PC-3 (cell line): ENCODE results near the gene CAMK1D. TPM values are rescaled to one million over a fixed set of nuclear protein-coding genes. Genes with fewer than 3 reads are reported as not detected.

Experiments used
- ATAC-seq: fragments of 200-7000 bp; cut with Tn5 transposase; 2 replicates; pipeline ENCODE4 v1.9.1; 2020; ENCODE audit warnings: mild to moderate bottlenecking, moderate library complexity
- BruUV-seq: library from RNA; stranded (reverse); fragments of 400-500 nt; replicated peaks from 2 replicates; lab custom pipeline; 2021; lab: Mats Ljungman, UMichigan
- CTCF ChIA-PET: fragments of 300-600 bp; sonication (Branson Sonifier 250); formaldehyde crosslinking; loops from one replicate; lab custom pipeline; 2022; ENCODE audit warnings: antibody characterized with exemption; lab: Charles Lee
- POLR2A ChIA-PET: fragments of 300-600 bp; sonication (Branson Sonifier 250); formaldehyde crosslinking; loops from one replicate; lab custom pipeline; 2022; ENCODE audit warnings: antibody characterized with exemption; ENCODE audit not compliant: unreplicated experiment; lab: Charles Lee
- DNase-seq: peaks from one replicate; pipeline ENCODE4 v3.0.0-alpha.2; 2015
- H2AFZ ChIP-seq: fragments of 300-600 bp; sonication (generic); 2 replicates; pipeline ENCODE4 v1.6.0; 2016; ENCODE audit warnings: antibody characterized with exemption, low read length
- H3F3A ChIP-seq: fragments of 300-600 bp; sonication (generic); one replicate; pipeline ENCODE4 v1.6.0; 2017; ENCODE audit warnings: antibody characterized with exemption, low read length, control low read depth, mild to moderate bottlenecking; ENCODE audit not compliant: unreplicated experiment
- H3K27ac ChIP-seq: fragments of 300-600 bp; sonication (generic); 2 replicates; pipeline ENCODE4 v1.5.1; 2016; ENCODE audit warnings: mild to moderate bottlenecking, low read length
- H3K27me3 ChIP-seq: fragments of 300-600 bp; sonication (generic); 2 replicates; pipeline ENCODE4 v1.6.1; 2016; ENCODE audit warnings: low read length, mixed read lengths
- H3K36me3 ChIP-seq: fragments of 300-600 bp; sonication (generic); 2 replicates; pipeline ENCODE4 v1.6.1; 2016; ENCODE audit warnings: low read depth, mixed run types, low read length, mixed read lengths
- H3K4me1 ChIP-seq: fragments of 300-600 bp; sonication (generic); 2 replicates; pipeline ENCODE4 v1.5.1; 2016; ENCODE audit warnings: low read length; ENCODE audit not compliant: insufficient read depth
- H3K4me2 ChIP-seq: fragments of 300-600 bp; sonication (generic); 2 replicates; pipeline ENCODE4 v1.6.0; 2016; ENCODE audit warnings: low read length
- H3K4me3 ChIP-seq: fragments of 300-600 bp; sonication (generic); 2 replicates; pipeline ENCODE4 v1.5.1; 2016; ENCODE audit warnings: mild to moderate bottlenecking, low read length, mixed read lengths
- H3K79me2 ChIP-seq: fragments of 300-600 bp; sonication (generic); 2 replicates; pipeline ENCODE4 v1.6.1; 2017; ENCODE audit warnings: low read length, mixed read lengths
- H3K9ac ChIP-seq: fragments of 300-600 bp; sonication (generic); 2 replicates; pipeline ENCODE4 v1.6.0; 2016; ENCODE audit warnings: mild to moderate bottlenecking, low read length
- H3K9me2 ChIP-seq: fragments of 300-600 bp; sonication (generic); replicated peaks from 2 replicates; pipeline ENCODE4 v1.6.1; 2016; ENCODE audit warnings: mixed run types, low read length, mixed read lengths
- H3K9me3 ChIP-seq: fragments of 300-600 bp; sonication (generic); 2 replicates; pipeline ENCODE4 v1.6.1; 2016; ENCODE audit warnings: low read length, mixed read lengths
- H4K20me1 ChIP-seq: fragments of 300-600 bp; sonication (generic); 2 replicates; pipeline ENCODE4 v1.6.1; 2016; ENCODE audit warnings: low read length, mixed read lengths
- CTCF ChIP-seq: fragments of 300-600 bp; sonication (generic); conservative IDR thresholded peaks from 2 replicates; pipeline ENCODE4 v1.5.1; 2017; ENCODE audit warnings: antibody characterized with exemption, low read depth, mild to moderate bottlenecking, low read length
- EZH2 ChIP-seq: fragments of 300-600 bp; sonication (generic); IDR thresholded peaks from one replicate; pipeline ENCODE4 v1.6.1; 2017; ENCODE audit warnings: antibody characterized with exemption, mild to moderate bottlenecking, low read length; ENCODE audit not compliant: unreplicated experiment
- EZH2phosphoT487 ChIP-seq: fragments of 300-600 bp; sonication (generic); IDR thresholded peaks from 2 replicates; pipeline ENCODE4 v1.6.1; 2018; ENCODE audit warnings: mild to moderate bottlenecking, antibody characterized with exemption, low read length, borderline replicate concordance
- intact Hi-C: fragments of 100-400 bp; cut with micrococcal nuclease; formaldehyde crosslinking; loops from 2 replicates; pipeline ENCODE4 v1.9.0; 2023
- total RNA-seq: library from RNA; depleted of rRNA; stranded (reverse); fragments of >200 nt; gene quantifications from 2 replicates; pipeline ENCODE4 v1.2.3, GENCODE V29; 2014

CAMK1D gene
- total RNA-seq, 1 experiment from 2014 or later, result 1.3 TPM

- Histone ChIP-seq H3K27ac (no peak overlapping the region), H3K27me3 (no peaks in the 10 kb centered on the region), H3K79me2 (no peaks in the 10 kb centered on the region), H3K4me2 (no peak overlapping the region), H3K4me3 (no peak overlapping the region), H3F3A (no peaks in the 10 kb centered on the region), H3K4me1 (no peaks in the 10 kb centered on the region), H2AFZ (no peak overlapping the region), H3K36me3 (no peaks in the 10 kb centered on the region), H4K20me1 (no peaks in the 10 kb centered on the region), H3K9ac (no peak overlapping the region), H3K9me3 (no peaks in the 10 kb centered on the region), H3K9me2 (no peaks in the 10 kb centered on the region)
- ATAC-seq, result no peak
- intact Hi-C loops, result no loop called here
- ChIA-PET POLR2A (no interaction called here), CTCF (no interaction called here)
- TF ChIP-seq CTCF, result no peak
- TF ChIP-seq EZH2phosphoT487, result no peak
- no peak for TF ChIP-seq EZH2
- BruUV-seq, result no TSS peak
- DNase-seq, result no peak
Observed at GRCh38 chr10:12643279-12643678, 293.9 kb downstream of the CAMK1D start.

- Histone ChIP-seq H2AFZ (no peak overlapping the region), H3K27ac (no peak overlapping the region), H4K20me1 (no peaks in the 10 kb centered on the region), H3K9ac (no peak overlapping the region), H3K9me2 (no peaks in the 10 kb centered on the region), H3K4me2 (no peak overlapping the region), H3K4me3 (no peak overlapping the region), H3K27me3 (no peaks in the 10 kb centered on the region), H3F3A (no peaks in the 10 kb centered on the region), H3K36me3 (no peaks in the 10 kb centered on the region), H3K4me1 (no peaks in the 10 kb centered on the region), H3K79me2 (no peaks in the 10 kb centered on the region), H3K9me3 (no peaks in the 10 kb centered on the region)
- no peak for DNase-seq
- no peak for TF ChIP-seq CTCF
- no peak for TF ChIP-seq EZH2
- TF ChIP-seq EZH2phosphoT487, result no peak
- no TSS peak for BruUV-seq
- intact Hi-C loops, result no loop called here
- ChIA-PET CTCF (no interaction called here), POLR2A (no interaction called here)
- no peak for ATAC-seq
Observed at GRCh38 chr10:12644380-12645144, 295.2 kb downstream of the CAMK1D start.

- Histone ChIP-seq H3K4me1 (no peaks in the 10 kb centered on the region), H3F3A (no peaks in the 10 kb centered on the region), H3K9me3 (no peaks in the 10 kb centered on the region), H3K9me2 (no peaks in the 10 kb centered on the region), H4K20me1 (no peaks in the 10 kb centered on the region), H3K9ac (no peak overlapping the region), H3K27ac (no peak overlapping the region), H3K36me3 (no peaks in the 10 kb centered on the region), H3K4me2 (no peak overlapping the region), H3K4me3 (no peak overlapping the region), H3K27me3 (no peaks in the 10 kb centered on the region), H3K79me2 (no peaks in the 10 kb centered on the region), H2AFZ (no peak overlapping the region)
- ChIA-PET CTCF (no interaction called here), POLR2A (no interaction called here)
- ATAC-seq (no peak), DNase-seq (no peak)
- intact Hi-C loops, result no loop called here
- no peak for TF ChIP-seq CTCF
- TF ChIP-seq EZH2, result no peak
- no peak for TF ChIP-seq EZH2phosphoT487
- no TSS peak for BruUV-seq
Observed at GRCh38 chr10:12645449-12645848, 296.1 kb downstream of the CAMK1D start.
